ENCODE measurements around the gene PNKP. TPM values are rescaled to one million over a fixed set of nuclear protein-coding genes. Genes with fewer than 3 reads are reported as not detected.

Gene PNKP
- total RNA-seq: 45.2 and 49.8 TPM in 2 replicates

GRCh38 chr19:49866933-49867782 is at the start of gene PNKP:
Gene PNKP (minus strand): TSS chr19:49867576. CDS start chr19:49867204, 372 bp downstream.

GRCh38 chr19:49896863-49897621 is 29.7 kb upstream of the PNKP start, which contains the start of gene IL4I1:
Gene IL4I1 (minus strand): TSS chr19:49896887. CDS start chr19:49896160, 727 bp downstream.

DNA sequence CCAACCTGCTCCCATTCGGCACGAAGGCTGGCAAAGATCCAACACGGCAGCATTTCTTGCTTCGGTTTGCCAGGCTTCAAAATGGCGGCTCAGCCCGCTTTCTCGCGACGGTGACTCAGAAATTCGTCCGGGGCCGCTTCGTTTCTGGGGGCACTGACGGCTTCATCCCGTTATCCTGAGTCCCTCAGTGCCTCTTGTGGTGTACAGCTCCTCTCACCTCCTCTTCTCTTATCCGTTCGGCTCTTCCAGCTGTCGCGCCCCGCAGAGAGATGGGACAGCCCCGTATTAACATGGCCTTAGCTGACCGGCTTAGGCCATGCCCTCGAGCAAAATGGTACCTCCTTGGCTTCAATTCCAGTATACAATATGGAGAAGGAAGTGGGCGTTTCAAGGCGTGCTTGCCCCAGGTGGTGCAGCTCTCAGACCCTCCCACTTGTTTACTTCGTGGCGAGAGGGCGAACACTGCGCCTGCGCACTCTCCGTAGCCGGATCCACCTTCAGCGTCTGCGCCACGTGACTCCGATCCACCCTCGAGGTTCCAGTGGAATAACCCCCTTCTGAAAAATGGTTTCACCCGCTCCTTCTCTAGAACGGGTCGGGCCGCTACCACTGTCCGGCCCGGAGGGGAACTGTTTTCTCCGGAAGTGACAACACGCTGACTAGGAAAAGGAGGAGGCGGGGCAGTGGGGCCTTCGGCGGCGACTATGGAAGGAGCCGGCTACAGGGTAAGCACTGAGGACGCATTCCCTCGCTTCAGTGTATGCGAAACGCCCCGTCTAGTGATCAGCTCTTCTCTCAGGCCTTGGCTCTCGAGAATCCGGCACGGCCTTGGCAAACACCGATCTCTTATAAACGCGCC is 9.9 kb upstream of the PNKP start, which contains the start of the genes AKT1S1 and TBC1D17:
Gene AKT1S1, minus strand, starts transcription at position 336 of the 859 bp plus-strand sequence. CDS start 4,060 bp downstream, outside the sequence.
Gene TBC1D17, plus strand, starts transcription at position 683 of the 859 bp plus-strand sequence. Its CDS starts 22 bp downstream, at position 705.

DNA sequence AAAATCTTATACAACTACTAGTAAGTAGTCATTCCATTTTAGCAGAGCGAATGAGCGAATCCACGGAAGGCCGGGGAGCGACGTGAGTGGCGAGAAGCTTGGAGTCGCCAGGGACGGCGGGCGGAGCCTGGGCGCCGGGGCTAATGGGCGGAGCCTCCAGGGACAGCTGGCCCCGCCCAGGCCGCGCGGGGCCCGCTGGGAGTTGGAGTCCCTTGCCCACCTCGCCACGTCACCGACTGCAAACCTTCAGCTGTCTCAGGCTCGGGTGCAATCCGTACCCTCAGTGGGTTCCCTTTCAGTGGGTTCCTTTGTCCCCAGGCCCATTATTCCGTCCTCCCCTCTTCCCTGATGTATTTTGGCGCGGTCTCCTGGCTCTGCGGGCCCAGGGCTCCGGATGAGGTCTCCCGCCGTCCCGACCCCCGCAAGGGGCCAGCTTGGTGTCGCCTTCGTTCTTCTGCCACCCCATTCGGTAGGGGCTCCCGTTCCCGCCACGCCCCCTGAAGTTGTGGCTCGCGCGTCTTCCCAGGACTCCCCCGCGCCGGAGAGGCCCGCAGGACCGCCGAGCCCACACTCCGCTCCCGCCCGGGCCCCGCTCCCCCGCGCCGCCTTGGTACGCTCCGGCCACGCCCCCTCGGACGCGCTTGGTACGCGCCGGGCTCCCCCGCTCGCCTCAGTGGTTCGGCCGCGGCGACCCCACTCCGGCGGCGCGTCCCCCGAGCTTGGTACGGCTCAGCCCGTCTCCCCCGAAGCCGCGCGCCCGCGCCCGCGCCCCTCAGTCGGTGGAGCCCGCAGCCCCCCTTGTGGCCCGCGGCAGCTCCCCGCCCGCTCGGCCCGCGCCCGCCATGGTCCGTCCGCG is 16.7 kb downstream of the PNKP start, which contains the start of gene PTOV1:
Gene PTOV1, plus strand, starts transcription at position 673 of the 856 bp plus-strand sequence.

GRCh38 chr19:49817964-49818648 is 49.3 kb downstream of the PNKP start, which contains the start of gene MED25:
Gene MED25 (plus strand): TSS chr19:49818289. CDS start chr19:49818342, 53 bp downstream.

DNA sequence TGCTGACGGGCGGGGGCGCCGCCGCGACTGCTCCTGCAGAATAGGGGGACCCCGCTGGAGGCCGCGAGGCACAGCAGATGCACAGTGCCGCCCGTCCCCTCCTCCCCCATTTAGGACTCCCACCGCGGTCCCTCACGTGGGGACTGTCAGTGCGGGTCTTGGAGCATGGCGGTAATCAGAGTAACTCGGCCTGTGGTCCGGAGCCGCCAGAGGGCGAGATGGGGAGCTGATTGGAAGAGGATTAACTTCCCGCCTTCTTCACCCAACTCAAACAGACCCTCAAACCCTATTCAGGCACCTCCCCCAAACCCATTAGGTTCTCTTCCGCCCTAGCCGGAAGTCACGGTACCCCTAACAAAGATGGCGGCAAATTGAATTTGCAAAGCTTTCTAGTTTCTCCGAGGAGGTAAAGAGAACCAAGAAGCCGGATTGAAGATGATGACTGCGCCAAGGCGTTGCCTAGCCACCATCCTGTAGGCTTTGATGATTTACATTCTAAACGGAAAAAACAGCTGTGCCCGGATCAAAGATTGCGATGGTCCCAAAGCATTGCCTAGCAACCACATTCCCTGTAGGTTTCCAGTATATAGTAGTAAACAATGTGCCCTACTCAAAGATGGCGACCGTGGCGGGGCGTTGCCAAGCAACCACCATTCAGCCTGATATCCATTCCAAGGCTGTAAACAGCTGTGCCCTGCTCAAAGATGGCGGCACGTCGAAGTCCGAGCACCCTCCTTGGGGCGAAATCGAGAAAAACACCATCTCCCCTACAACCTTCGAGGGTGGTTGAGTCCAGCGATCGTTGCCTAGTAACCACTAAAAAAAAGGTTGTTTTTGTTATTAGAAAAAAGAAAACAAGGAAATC is 54.1 kb downstream of the PNKP start, which contains the start of gene FUZ:
Gene FUZ, minus strand, starts transcription at position 296 of the 865 bp plus-strand sequence. Its CDS starts 186 bp downstream, at position 110.

Other genes with a start within 250 kb of the PNKP start
- 64.7 and 94.1 TPM in 2 replicates for gene RRAS, start 227.4 kb downstream of the PNKP start, total RNA-seq
- 28.4 and 28.6 TPM in 2 replicates for gene SCAF1, start 225.4 kb downstream of the PNKP start, total RNA-seq
- 94.8 and 99.3 TPM in 2 replicates for gene IRF3, start 201.7 kb downstream of the PNKP start, total RNA-seq
- gene BCL2L12, start 201.6 kb downstream of the PNKP start, total RNA-seq: 35.8 and 37.2 TPM in 2 replicates
- 389 and 416 TPM in 2 replicates for gene PRMT1, start 190.3 kb downstream of the PNKP start, total RNA-seq
- gene ADM5, start 178.0 kb downstream of the PNKP start, total RNA-seq: 0.67 and 0.74 TPM in 2 replicates
- 17.7 and 19.3 TPM in 2 replicates for gene CPT1C, start 176.5 kb downstream of the PNKP start, total RNA-seq
- gene TSKS, start 104.3 kb downstream of the PNKP start, total RNA-seq: not detected in 2 replicates
- gene AP2A1, start 100.6 kb downstream of the PNKP start, total RNA-seq: 136 and 142 TPM in 2 replicates
- gene FUZ, start 54.3 kb downstream of the PNKP start, total RNA-seq: 30.1 and 31.8 TPM in 2 replicates
- 28.4 and 28.7 TPM in 2 replicates for gene MED25, start 49.3 kb downstream of the PNKP start, total RNA-seq
- 96.3 and 103 TPM in 2 replicates for gene PTOV1, start 16.4 kb downstream of the PNKP start, total RNA-seq
- gene AKT1S1, start 9.8 kb upstream of the PNKP start, total RNA-seq: 32.9 and 33.5 TPM in 2 replicates
- 26.3 and 26.6 TPM in 2 replicates for gene TBC1D17, start 10.1 kb upstream of the PNKP start, total RNA-seq
- gene IL4I1, start 29.3 kb upstream of the PNKP start, total RNA-seq: 0.17 and 0.30 TPM in 2 replicates
- gene ATF5, start 61.6 kb upstream of the PNKP start, total RNA-seq: 17.0 and 18.6 TPM in 2 replicates
- 57.1 and 57.3 TPM in 2 replicates for gene NUP62, start 61.9 kb upstream of the PNKP start, total RNA-seq
- not detected in 2 replicates for gene SIGLEC11, start 93.6 kb upstream of the PNKP start, total RNA-seq
- 25.9 and 28.2 TPM in 2 replicates for gene VRK3, start 157.8 kb upstream of the PNKP start, total RNA-seq
- gene ZNF473, start 158.4 kb upstream of the PNKP start, total RNA-seq: 5.4 TPM in 2 replicates

Measured in bronchus fibroblast of lung (primary cell).